Islet of Langerhans (tissue), 1 donor: Measurements from ENCODE around the gene FAM20C.
"Not testable (repeated sequence)": the region's sequence is repeated elsewhere in the genome, so short reads cannot be mapped to it uniquely, and the experiment has no call there.

Source experiments
- FAIRE-seq: peaks from one replicate; lab custom pipeline; 2011; peaks lifted over from hg19 to GRCh38; lab: Jason Lieb, UNC

The FAM20C gene

DNA sequence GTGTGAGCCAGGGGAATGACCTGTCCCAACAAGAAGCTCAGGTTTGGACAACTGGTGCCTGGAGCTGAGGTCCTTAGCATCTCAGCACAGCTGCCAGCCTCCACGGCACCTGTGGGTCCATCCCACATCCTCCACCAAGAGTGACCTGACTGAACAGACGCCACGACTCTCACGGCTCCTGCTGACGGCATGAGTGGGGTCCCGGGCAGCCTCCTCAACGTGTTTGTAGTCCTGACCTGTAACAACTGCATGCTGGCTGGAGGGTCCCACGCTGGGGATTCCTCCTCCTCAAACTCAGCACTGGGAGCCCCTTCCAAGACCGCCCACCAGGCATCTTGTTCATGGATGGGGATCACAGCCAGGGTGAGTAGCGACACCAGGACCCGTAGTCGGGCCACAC, 36.2 kb downstream of the FAM20C start:
- FAIRE-seq: no peak

DNA sequence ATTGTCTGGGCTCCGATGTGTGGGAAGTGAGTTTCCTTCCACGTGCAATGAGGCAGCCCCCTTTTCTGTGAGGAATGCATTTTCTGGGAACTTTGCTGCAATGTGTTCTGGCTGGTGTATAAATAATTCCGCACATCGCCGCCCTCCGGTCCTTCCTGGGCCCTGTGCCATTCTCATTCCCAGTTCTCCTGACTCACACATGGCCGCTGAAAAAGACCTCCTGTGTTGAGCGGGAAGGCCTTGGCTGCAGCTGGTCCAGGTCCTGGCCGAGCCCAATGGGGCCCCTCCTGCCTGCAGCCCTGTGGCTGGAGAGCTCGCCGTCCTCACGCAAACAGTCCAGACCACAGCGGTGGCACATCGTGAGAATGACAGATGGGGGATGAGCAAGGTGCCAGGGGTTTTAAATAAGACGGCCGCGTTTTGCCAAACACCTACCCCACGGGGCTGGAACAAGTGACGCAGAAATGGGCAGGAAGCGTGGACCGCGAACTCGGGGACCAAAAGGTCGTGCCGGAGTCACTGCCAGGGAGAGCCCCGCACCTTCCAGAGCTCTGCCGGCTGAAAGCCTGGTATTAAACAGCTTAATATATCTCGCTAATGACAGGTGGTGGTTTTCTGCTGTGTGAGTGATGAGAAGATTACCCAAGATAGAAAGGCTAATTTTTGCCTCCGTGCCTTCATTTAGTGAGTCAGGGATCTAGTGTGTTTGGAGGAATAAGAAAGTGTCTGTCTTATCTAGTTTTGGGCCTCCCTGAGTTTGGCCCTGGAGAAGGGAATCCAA, 37.0 kb downstream of the FAM20C start:
- no peak for FAIRE-seq

DNA sequence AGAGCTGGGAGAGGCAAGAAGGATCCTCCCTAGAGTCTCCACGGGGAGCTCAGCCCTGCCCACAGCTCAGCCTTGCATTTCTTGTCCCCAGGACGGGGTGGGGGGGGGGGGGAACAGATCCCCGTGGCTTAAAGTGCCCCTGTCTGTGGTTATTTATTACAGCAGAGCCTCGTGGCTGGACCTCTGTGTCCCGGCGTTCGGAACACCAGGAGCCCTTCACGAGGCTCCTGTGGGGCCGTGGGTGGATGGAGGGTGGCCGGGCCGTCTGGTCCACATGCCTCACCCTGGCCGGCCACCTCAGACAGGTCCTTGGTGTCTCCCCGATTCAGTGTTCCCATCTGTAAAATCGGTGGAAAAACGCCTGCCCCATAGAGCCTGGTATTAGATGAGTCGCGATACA, 37.9 kb downstream of the FAM20C start:
- no peak for FAIRE-seq

DNA sequence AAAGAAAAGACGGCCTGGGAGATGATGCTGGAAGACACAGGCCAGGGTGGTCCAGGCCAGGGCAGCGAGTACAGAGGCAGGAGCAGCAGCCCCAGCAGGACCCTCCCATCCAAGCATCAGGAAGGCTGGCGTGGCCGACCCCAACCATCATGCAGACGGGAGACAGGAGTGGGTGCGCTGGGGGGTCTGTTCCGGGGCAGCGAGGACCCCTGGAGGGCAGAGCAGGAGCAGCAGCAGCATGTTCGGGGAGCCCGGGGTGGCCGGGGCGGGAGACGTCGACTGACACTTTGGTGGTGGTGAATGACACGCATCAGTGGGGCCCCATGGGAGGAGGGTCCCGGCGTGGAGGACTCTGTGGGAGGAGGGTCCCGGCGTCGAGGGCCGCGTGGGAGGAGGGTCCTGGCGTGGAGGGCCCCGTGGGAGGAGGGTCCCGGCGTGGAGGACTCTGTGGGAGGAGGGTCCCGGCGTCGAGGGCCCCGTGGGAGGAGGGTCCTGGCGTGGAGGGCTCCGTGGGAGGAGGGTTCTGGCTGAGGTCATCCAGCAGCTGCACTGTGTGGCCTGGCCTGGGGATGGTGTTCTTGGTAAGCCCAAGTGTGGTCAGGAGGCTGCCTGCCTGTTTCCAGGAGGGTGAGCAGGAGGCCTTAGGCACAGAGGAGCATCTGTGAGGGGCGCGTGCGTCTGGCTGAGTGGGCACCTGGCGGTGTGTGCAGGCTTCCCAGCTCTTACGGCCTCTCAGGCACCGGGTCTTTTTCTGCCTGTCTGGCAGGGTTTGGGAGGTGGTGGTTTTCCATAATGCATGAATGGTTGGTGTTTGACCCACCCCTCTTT, 38.9 kb downstream of the FAM20C start:
- FAIRE-seq: no peak

DNA sequence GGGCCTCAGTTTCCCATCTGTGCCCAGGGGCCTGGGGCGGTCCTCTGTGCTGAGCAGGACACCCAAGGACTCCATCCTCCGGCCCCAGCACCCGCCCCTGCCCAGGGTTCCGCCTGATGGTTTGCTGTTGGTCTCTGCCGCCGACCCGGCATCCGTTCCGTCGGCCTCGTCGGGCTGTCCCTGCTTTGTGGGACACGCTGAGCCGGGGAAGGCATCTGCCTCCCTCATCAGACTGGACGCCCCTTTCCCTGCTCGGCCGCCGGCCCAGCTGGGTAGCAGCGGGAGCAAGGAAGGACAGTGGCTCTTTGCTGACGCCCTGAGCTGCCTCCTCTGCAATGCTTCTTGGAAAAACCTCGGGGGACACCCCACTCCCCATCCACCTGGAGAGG, 39.5 kb downstream of the FAM20C start:
- no peak for FAIRE-seq

DNA sequence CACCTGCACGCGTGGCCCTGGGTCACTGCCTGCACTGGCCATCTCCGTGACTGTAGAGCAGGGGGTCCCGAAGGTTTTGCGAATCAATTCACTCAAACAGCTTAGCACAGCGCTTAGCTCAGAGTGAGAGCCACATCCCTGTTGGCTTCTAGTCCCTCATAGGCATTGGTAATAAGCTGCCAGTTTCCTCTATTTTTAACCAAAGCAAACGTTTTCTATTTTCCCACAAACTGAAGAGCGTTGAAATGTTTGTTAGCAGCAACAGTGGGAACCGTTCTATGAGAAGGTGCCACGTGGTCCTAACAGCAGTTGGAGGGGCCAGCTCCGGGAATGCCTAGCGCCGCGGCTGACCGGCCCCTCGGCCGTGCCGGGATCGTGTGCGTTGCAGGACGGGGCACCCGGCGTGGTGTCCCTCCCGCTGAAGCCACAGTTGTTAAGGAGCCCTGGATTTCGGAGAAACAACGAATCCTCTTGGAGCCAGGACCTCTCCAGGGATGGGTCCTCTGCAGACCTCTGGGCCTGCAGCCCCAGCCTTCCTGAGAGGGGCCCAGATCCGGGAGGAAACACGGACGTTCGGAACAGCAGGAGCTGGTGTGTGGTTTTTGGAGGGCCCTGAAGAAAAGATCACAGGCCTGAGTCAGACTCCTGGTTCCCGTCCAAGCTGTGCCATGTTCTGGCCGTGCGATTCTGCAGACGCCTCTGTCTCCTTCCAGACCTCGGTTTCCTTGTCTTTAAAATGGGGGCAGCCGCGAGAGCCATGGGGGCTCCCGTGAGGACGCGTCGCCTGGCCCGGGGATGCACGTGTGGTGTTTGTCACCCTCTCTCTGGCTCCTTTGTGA, 40.3 kb downstream of the FAM20C start:
- FAIRE-seq: no peak

DNA sequence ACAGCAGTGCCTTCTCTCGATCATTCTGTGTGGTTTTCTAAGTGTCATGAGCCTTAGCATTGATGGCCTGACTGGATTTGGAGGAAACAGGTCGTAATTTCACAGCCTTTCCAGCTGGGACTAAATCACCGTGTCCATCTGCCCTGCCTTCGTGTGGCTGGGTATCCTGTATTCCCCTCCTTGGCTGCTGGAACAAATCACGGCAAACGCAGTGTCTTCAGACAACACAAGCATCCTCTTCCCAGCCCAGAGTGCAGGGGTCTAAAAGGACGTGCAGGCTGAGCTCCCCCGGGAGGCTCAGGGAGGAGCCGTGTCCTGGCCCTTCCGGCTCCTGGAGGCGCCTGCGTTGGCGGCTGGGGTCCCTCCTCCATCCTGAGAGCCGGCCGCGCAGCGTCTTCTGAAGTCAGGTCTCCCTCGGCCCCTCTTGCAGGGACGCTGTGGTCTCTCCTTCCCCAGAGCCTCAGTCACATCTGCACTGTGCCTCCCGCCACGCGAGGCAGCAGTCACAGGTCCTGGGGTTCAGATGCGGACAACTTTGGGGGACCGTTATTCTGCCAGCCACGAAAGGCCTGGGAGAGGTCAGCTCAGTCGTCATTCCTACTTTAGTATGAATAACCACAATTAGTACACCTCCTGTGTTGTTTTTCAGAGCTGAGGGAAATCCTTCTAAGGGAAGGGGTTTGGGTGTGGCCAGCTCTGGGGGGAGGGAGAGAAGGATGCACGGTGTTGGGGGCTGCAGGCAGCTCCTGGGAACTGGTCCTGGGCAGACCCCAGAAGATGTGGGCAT, 41.1 kb downstream of the FAM20C start:
- no peak for FAIRE-seq

DNA sequence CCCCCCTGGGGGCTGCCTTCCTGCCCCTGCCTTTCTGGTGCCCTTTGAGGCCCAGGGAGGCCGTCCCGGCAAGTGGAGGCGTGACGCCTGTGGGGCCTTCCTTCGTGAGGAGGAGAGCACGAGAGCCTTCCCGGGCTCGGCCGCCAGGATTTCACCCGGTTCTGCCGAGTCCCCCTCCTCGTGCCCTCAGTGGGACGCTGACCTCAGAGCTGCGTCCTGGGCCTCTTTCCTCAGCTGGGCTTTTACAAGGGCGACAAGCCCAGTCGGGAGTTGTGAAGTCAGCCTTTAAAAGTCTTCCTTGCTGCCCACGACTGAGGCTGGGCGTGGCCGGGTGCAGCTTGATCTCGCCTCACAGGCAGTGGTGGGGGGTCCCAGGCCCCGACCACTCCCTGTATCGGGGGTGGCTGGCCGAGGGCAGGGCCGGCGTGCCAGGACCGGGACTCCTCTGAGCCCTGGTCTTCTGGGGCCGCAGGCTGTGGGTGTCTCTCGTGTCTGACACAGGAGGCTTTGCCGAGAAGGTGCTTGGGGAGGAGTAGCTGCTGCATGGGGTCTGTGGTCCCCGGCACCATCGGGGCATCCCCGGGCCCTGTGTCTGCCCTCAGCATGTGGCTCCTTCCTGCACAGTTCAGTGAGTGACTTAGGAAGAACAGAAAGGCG, 41.8 kb downstream of the FAM20C start:
- no peak for FAIRE-seq

DNA sequence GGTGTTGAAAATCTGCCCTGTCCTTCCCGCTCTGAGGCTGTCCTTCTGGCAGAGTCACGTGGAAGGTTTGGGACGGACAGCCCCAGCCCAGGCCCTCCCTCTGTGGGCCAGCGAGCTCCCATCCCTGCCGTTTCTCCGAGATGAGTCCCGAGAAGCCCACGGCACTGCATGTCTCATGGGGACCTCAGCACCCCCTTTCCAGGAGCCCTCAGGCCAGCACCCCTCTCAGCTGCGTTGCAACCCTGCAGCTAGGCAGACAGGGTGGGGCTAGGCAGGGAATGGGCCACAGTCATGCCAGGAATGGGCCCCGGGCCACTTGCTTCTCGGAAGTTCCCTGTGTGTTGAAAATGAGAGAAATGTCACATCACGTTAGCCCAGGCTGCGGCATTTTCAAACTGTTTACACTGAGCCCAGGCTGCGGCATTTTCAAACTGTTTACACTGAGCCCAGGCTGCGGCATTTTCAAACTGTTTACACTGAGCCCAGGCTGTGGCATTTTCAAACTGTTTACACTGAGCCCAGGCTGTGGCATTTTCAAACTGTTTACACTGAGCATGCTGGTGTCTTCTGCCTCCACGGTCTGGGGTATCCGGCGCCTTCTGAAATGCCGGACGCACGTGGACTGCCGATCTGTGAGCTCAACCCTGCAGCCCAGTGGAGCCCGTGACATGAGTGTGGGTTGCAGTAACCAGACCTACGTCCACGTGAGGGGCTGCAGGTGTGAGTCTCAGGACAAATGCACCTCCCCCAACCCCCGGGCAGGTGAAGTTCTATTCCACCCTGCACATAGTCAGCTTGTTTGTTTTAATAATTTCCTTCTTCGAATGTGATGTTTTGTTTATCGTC, 42.6 kb downstream of the FAM20C start:
- FAIRE-seq: no peak

DNA sequence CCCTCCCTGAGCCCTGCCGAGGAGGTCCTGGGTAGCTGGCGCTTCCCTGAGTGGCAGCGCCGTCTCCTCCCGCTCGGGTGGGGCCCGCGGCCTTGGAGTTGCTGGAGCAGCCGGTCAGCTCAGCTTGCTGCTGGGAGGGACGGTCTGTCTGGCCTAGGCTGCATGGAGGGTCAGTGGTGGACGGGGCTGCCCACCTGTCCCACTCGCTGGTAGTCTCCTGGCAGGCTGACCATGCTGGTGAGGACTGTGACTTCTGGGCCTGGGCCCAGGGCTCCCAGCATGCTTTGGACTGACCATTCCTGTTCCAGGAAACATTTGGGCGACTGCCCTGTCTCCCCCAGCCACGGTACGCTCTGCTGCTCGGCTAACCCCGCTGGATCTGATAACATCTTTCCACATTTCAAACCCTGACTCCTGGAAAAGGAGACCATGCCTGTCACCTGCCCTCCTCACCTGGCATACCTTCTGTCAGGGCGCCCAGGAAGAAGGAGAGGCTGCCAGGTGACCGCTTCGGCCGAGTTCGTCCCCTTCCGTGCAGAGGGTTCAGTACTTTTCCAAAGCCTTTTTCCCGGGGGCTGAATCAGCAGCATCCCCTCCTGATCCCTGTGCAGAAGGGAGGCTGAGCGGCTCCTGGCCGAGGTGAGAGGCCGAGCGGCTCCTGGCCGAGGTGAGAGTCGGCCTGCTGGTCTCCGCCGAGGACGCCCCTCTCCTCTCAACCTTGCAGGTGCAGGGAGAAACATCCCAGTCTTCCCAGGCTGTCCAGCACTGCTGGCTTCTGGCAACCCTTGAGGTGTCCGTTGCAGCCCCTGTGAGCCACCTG, 43.4 kb downstream of the FAM20C start:
- no peak for FAIRE-seq

DNA sequence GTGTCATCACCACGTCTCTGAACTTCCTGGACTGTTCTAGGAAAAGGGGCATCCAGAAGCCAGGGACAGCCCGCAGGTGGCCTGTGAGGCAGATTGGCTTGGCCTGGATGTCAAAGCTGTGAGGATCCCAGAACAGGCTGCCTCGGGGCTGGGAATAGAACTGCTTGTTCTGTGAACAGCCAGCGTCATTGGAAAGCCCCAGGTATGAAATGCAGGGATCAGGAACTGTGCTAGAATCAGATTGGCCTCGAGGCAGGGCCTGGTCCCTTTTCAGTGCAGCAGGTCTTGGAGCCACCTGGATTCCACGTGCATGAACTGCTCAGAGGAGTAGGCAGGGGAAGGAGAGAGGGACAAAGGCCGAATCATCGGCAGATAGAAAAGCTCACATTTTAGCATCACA, 44.6 kb downstream of the FAM20C start:
- no peak for FAIRE-seq

DNA sequence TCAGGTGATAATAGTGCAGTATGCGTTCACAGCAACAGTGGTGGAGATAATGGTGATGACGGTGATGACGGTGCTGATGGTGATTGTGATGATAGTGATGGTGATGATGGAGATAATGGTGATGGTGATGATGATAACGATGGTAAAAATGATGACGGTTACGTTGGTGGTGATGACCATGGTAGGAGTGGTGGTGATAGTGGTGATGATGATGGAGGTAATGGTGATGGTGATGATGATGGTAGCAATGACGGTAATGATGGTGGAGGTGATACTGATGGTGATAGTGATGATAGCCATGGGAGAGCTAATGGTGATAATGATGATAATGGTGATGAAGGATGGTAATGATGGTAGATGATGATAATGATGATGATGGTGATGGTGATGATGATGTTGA, 45.0 kb downstream of the FAM20C start:
- no peak for FAIRE-seq

DNA sequence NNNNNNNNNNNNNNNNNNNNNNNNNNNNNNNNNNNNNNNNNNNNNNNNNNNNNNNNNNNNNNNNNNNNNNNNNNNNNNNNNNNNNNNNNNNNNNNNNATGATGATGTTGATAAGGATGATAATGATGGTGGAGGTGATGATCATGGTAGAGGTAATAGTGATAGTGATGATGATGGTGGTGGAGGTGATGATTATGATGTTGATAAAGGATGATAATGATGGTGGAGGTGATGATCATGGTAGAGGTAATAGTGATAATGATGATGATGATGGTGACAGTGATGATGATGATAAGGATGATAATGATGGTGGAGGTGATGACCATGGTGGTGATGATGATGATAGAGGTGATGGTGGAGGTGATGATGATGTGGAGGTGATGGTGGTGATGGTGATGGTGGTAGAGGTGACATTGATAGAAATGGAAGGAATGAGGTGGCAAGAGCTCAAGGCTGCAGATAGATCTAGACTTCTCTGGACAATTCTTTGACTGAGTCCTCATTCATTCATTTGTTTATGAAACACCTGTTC, 47.8 kb downstream of the FAM20C start:
- no peak for FAIRE-seq

DNA sequence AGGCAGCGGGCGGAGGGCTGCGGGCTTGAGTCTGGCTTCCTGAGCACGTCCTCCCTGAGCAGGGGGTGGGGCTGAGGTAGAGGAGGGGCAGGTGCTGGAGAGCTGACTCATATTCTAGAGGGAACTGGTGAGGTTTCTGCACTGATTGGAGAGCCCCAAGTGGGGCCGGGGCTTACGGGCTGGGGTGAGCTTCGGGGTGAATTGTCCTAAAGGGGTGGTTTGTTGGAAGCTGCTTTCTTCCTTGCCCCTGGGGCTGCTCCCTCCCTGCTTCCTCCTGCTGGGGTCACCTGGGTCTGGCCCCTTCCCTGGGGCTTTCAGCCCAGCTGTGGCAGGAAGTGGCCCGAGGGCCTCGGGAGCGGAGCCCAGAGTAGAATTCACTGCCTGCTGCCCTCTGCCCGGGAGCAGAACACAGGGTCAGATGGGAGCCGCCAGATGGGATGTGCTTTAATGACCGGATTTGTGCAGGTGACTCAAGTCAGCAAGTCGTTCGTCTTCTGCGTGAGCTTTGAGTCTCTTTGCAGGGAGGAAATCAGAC, 48.6 kb downstream of the FAM20C start:
- FAIRE-seq: no peak

DNA sequence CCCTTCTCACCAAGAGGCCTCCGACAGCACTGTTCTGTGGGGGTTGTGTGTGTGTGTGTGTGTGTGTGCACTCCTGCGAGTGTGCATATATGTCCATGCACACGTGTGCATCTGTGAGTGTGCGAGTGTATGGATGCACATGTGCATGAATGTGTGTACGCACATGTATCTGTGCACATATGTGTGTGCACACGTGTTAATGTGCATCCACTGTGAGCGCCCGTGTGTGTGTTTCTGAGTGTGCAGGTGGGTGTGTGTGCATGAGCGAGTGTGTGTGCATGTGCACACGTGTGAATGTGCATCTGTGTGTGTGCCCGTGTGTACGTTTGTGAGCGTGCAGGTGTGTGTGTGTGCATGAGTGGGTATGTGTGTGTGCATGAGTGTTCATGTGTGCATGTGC, 49.1 kb downstream of the FAM20C start:
- FAIRE-seq: no peak

DNA sequence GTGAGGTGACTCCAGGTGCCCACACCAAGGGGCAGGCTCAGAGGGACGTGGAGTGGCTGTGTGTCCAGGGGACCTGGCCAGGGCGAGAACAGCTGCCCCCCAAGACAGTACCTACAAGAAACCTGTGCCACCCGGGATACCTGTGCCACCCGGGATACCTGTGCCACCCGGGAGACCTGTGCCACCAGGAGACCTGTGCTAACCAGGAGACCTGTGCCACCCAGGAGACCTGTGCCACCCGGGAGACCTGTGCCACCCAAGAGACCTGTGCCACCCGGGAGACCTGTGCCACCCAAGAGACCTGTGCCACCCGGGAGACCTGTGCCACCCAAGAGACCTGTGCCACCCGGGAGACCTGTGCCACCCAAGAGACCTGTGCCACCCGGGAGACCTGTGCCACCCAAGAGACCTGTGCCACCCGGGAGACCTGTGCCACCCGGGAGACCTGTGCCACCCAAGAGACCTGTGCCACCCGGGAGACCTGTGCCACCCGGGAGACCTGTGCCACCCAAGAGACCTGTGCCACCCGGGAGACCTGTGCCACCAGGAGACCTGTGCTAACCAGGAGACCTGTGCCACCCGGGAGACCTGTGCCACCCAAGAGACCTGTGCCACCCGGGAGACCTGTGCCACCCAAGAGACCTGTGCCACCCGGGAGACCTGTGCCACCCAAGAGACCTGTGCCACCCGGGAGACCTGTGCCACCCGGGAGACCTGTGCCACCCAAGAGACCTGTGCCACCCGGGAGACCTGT, 50.6 kb downstream of the FAM20C start:
- FAIRE-seq: not testable (repeated sequence)

DNA sequence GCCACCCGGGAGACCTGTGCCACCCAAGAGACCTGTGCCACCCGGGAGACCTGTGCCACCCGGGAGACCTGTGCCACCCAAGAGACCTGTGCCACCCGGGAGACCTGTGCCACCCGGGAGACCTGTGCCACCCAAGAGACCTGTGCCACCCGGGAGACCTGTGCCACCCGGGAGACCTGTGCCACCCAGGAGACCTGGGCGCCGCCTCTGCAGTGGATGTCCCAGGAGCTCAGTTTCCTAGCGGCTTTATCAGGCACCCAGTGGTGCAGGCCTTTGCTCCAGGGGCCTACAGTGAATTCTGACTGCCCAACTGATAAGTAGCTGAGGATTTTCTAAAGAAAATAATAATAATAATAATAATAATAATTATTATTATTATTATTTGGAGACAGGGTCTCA, 51.2 kb downstream of the FAM20C start:
- FAIRE-seq: not testable (repeated sequence)

DNA sequence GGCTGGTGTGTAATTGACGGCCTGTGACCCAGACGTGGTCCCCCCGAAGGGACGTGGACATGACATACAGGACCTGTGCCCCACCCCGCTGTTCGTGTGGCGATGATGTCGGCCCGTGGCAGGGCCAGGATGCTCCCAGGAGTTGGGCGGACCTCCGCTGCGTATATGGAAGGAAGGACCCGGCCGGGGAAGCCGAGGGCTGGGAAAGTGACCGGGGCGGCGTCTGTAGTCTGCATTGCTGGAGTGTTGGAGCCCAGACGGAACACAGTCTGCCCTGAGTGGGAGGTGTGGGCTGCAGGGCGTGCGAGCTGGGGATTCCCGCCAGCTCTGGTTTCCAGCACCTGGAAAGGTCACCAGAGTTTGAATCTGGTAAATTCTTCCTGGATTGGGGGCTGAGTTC, 52.6 kb downstream of the FAM20C start:
- FAIRE-seq: no peak
